ENCODE data around the gene KDM4B. TPM values are rescaled to one million over a fixed set of nuclear protein-coding genes. Genes with fewer than 3 reads are reported as not detected.

Gene KDM4B
- total RNA-seq, 1 experiment from 2014 or later, result 43.7 TPM

DNA sequence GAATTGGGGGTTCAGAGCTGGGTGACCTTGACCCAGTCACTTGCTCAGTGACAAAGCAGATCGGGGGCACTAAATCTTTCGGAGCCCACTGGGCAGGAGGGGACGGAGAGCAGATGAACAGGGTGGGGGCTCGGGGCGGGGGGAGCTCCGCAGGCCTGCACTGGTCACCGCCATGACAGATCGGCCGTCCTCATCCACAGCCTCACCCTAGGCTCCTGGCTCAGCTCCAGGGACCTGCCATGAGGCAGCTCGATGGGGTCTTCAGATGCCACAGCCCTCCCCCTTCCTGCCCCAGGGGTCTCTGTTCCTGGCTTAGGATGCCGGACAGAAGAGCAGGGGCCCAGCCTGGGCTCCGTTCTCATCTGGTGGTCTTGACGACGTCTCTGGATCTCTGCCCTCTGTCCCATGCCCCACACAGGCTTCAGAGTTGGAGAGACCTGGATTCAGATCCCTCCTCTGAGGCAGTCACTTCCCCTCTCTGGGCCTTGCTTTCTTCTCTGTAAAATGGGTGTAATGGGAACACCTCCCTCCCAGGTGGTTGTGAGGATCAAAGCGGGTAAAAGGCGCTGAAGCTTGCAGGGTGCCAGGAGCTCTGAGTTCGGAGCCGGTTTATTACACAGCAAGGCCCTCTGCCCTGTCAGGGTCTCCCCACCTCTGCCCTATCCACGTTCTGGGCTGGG is 3.0 kb downstream of the KDM4B start:
- no peak overlapping the region for H2BK120ac ChIP-seq (ENCODE audit: low read depth, low read length, poor library complexity, severe bottlenecking)
- Mint-ChIP-seq H3K27ac (peak overlapping the region in 2 of 3 experiments; percentile 5 to 75; a peak in 3 of 7 replicates), H3K36me3 (ENCODE audit: insufficient read depth in 1 of 3, low read depth in 3 of 3) (peaks cover 0 to 9% (median 3%) of the 10 kb centered on the region in 3 experiments), H3K9me3 (no peaks in the 10 kb centered on the region), H3K27me3 (ENCODE audit: low read depth) (peaks cover 5% of the 10 kb centered on the region), H3K4me3 (peak overlapping the region; percentile 88 to 97; a peak in 3 of 5 replicates), H3K4me1 (peaks cover 36 to 47% of the 10 kb centered on the region in 2 experiments)
- no peaks in the 10 kb centered on the region for H3K79me1 ChIP-seq (ENCODE audit: insufficient read depth, low read depth, low read length, poor library complexity, severe bottlenecking)
- H3K56ac ChIP-seq (ENCODE audit: insufficient read length, low read depth, low read length), result no peak overlapping the region
- H3K9ac ChIP-seq (ENCODE audit: extremely low read depth, insufficient read length, low read length), result no peak overlapping the region
- DNase-seq, result no peak
- H3K4ac ChIP-seq (ENCODE audit: low read depth, low read length), result no peak overlapping the region
- H3K9me3 ChIP-seq (ENCODE audit: control insufficient read depth, low read depth, low read length), result no peaks in the 10 kb centered on the region
- H3K27me3 ChIP-seq (ENCODE audit: insufficient read depth, low read length), result no peaks in the 10 kb centered on the region
- no peak overlapping the region for H4K8ac ChIP-seq (replicated peaks; ENCODE audit: insufficient read length, low read depth, low read length)
- H3T11ph ChIP-seq (ENCODE audit: low read length), result no peak overlapping the region
- no peak overlapping the region for H3K18ac ChIP-seq (ENCODE audit: insufficient read length, low read depth, low read length)
- H4K5ac ChIP-seq (ENCODE audit: insufficient read length, low read depth, low read length), result no peak overlapping the region
- TF ChIP-seq, protein P1, sequence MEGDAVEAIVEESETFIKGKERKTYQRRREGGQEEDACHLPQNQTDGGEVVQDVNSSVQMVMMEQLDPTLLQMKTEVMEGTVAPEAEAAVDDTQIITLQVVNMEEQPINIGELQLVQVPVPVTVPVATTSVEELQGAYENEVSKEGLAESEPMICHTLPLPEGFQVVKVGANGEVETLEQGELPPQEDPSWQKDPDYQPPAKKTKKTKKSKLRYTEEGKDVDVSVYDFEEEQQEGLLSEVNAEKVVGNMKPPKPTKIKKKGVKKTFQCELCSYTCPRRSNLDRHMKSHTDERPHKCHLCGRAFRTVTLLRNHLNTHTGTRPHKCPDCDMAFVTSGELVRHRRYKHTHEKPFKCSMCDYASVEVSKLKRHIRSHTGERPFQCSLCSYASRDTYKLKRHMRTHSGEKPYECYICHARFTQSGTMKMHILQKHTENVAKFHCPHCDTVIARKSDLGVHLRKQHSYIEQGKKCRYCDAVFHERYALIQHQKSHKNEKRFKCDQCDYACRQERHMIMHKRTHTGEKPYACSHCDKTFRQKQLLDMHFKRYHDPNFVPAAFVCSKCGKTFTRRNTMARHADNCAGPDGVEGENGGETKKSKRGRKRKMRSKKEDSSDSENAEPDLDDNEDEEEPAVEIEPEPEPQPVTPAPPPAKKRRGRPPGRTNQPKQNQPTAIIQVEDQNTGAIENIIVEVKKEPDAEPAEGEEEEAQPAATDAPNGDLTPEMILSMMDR (conservative IDR thresholded peaks at IDR 0.05), result no peak
- no peak overlapping the region for H2BK12ac ChIP-seq (ENCODE audit: insufficient read length, low read depth, low read length)
- H4K20me1 ChIP-seq (ENCODE audit: control insufficient read depth, insufficient read depth, insufficient read length), result peaks cover 2% of the 10 kb centered on the region
- no CpG with 5 or more reads among the region's 19 CpGs for WGBS (ENCODE audit: extremely low coverage, insufficient read length, low lambda C conversion rate)
- peaks cover 7% of the 10 kb centered on the region; the same call in 1 of the 2 replicates for H3K79me2 ChIP-seq (ENCODE audit: insufficient read depth, low read length)
- no peak overlapping the region for H4K91ac ChIP-seq (ENCODE audit: insufficient read length, low read depth, low read length)
- H3K4me1 ChIP-seq (ENCODE audit: insufficient read depth, low read length), result no peaks in the 10 kb centered on the region
- H2BK20ac ChIP-seq (ENCODE audit: low read depth, low read length, poor library complexity, severe bottlenecking), result no peak overlapping the region
- H2AFZ ChIP-seq (ENCODE audit: low read length), result no peak overlapping the region
- H3K23me2 ChIP-seq (ENCODE audit: insufficient read length, low read depth, low read length, poor library complexity, severe bottlenecking), result peaks cover 12% of the 10 kb centered on the region
- no peak overlapping the region for H2BK15ac ChIP-seq (ENCODE audit: low read depth, low read length)
- no peak overlapping the region for H2AK5ac ChIP-seq (ENCODE audit: insufficient read length, low read length)
- H3K4me2 ChIP-seq (ENCODE audit: insufficient read depth, insufficient read length, low read length), result no peak overlapping the region
- no peak overlapping the region for H3K23ac ChIP-seq (ENCODE audit: insufficient read length, low read depth, low read length)
- H3K14ac ChIP-seq (ENCODE audit: insufficient read depth, low read length), result no peak overlapping the region; the same call in 1 of the 2 replicates
- H2BK5ac ChIP-seq (ENCODE audit: insufficient read length, low read length), result no peak overlapping the region
- no peak overlapping the region for H3K27ac ChIP-seq (ENCODE audit: insufficient read length, low read depth, low read length)
